WERI-Rb-1 (cell line): ENCODE measurements around the gene RHOF.

Experiments
- DNase-seq: peaks from one replicate; pipeline ENCODE4 v3.0.0-alpha.2; 2020
- H3K27ac ChIP-seq: fragments of 250-450 bp; sonication (Bioruptor Pico); 2 replicates; pipeline ENCODE4 v1.5.1; 2020; ENCODE audit warnings: mild to moderate bottlenecking, moderate library complexity
- H3K27me3 ChIP-seq: fragments of 250-450 bp; sonication (Bioruptor Pico); 2 replicates; pipeline ENCODE4 v1.5.1; 2021; ENCODE audit warnings: mild to moderate bottlenecking, low read depth, moderate library complexity; ENCODE audit not compliant: insufficient read depth, severe bottlenecking
- H3K36me3 ChIP-seq: fragments of 250-450 bp; sonication (Bioruptor Pico); 2 replicates; pipeline ENCODE4 v1.5.1; 2020; ENCODE audit warnings: mild to moderate bottlenecking, moderate library complexity
- H3K4me3 ChIP-seq: 2 replicates; pipeline ENCODE4 v1.5.1; 2011; ENCODE audit warnings: low read depth, mild to moderate bottlenecking, control low read depth, low read length
- H3K9me3 ChIP-seq: fragments of 250-450 bp; sonication (Bioruptor Pico); 2 replicates; pipeline ENCODE4 v1.5.1; 2021; ENCODE audit warnings: mild to moderate bottlenecking, moderate library complexity; ENCODE audit not compliant: severe bottlenecking
- TF ChIP-seq, protein P1 (sequence below): IDR thresholded peaks from 2 replicates; pipeline ENCODE4 v1.5.1; 2011; ENCODE audit warnings: low read depth, mild to moderate bottlenecking, control low read depth, inconsistent platforms, low read length

RHOF gene

DNA sequence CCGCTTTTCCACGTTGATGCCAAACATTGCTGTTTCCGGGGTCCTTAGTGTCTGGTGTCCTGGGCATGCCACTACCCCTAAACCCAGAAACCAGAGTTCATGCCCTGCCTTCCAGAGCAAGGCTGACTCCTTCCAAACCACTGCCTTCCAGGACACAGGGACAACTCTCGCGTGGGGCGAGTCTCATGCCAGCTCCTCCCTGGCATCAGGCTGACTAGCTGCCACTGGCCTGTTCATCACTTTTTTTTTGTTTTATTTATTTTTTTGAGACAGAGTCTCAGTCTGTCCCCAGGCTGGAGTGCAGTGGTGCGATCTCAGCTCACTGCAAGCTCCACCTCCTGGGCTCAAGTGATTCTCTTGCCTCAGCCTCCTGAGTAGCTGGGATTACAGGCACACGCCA is 15.1 kb upstream of the RHOF start:
- DNase-seq: no peak
- Histone ChIP-seq H3K9me3 (no peaks in the 10 kb centered on the region), H3K36me3 (peaks cover 63% of the 10 kb centered on the region), H3K4me3 (no peak overlapping the region), H3K27ac (no peak overlapping the region), H3K27me3 (no peaks in the 10 kb centered on the region)
- TF ChIP-seq, protein P1, sequence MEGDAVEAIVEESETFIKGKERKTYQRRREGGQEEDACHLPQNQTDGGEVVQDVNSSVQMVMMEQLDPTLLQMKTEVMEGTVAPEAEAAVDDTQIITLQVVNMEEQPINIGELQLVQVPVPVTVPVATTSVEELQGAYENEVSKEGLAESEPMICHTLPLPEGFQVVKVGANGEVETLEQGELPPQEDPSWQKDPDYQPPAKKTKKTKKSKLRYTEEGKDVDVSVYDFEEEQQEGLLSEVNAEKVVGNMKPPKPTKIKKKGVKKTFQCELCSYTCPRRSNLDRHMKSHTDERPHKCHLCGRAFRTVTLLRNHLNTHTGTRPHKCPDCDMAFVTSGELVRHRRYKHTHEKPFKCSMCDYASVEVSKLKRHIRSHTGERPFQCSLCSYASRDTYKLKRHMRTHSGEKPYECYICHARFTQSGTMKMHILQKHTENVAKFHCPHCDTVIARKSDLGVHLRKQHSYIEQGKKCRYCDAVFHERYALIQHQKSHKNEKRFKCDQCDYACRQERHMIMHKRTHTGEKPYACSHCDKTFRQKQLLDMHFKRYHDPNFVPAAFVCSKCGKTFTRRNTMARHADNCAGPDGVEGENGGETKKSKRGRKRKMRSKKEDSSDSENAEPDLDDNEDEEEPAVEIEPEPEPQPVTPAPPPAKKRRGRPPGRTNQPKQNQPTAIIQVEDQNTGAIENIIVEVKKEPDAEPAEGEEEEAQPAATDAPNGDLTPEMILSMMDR: no peak

DNA sequence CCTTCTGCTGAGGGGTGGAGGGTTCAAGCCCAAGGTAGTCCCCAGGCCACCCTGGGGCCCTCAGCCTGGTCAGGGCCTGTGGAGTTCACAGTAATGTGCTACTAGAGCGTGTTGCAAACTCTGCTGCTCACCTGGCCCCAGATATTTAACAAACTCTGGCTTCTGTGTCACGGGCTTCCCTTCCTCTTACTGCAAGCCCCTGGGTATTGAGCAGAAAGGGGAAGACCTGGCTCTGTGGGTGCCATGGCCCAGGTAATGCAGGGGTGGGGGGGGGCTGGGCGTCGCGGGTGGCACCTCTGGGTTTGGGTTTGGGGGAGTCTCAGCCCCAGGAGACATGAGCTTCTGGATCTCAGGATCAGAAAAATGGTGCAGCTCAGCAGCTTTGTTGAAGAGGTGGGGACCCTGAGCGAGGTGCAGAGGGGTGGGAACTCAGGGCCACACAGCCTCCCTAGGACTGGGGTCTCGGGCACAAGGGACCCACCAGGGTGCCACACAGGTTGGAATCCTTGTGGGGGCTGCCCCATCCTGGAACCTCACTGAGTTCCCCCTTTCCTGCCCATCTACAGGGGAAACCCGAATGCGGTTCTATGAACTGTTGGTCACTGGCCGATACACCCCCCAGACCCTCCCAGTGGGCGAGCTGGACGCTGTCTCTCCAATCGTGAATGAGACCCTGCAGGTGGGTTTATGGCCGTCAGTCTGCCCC is 14.3 kb upstream of the RHOF start:
- DNase-seq: no peak
- TF ChIP-seq, protein P1: no peak
- Histone ChIP-seq H3K27me3 (no peaks in the 10 kb centered on the region), H3K27ac (no peak overlapping the region), H3K4me3 (no peak overlapping the region), H3K9me3 (no peaks in the 10 kb centered on the region), H3K36me3 (peaks cover 55% of the 10 kb centered on the region)

DNA sequence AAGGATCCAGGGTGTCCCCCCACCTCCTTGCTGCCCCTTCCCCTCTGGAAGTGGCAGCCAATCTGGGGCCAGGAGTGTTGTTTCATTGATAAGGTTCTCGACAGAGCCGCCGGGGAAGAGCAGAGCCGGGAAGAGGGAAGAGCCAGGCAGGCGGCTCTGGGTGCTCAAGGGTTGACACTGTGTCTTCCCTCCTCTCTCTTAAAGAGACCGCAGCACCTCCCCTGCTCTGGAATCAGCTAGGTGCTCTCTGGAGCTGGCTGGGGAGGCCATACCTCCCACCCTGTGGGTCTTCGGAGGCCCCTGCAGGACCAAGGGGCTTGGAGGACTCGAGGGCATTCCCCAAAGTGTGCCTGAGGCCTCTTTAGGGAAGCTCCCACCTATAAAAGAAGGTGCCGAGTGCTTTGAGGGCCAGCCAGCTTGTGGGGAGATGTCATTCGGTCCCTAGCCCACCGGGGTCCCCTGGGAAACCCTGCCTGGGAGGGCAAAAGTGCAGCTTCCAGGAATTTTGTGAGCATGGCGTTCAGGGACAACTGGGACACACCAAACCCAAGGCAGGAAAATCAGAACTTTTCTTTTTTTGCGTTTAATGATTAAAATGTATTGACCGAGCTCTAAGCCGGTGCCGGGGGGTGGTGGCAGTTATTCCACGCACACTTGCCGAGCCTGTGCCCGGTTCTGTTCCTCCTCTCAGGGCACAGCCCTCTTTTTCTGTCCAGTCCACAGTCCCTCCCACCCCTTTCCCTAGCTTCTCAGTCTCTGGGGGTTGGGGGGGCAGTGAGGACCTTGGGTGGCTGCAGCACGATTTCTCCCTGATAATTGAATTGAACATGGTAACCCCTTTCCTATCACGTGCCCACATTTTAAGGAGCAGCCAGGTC is 13.3 kb upstream of the RHOF start:
- TF ChIP-seq, protein P1: no peak
- Histone ChIP-seq H3K27me3 (no peaks in the 10 kb centered on the region), H3K4me3 (no peak overlapping the region), H3K9me3 (no peaks in the 10 kb centered on the region), H3K36me3 (peaks cover 50% of the 10 kb centered on the region), H3K27ac (no peak overlapping the region)
- DNase-seq: no peak

DNA sequence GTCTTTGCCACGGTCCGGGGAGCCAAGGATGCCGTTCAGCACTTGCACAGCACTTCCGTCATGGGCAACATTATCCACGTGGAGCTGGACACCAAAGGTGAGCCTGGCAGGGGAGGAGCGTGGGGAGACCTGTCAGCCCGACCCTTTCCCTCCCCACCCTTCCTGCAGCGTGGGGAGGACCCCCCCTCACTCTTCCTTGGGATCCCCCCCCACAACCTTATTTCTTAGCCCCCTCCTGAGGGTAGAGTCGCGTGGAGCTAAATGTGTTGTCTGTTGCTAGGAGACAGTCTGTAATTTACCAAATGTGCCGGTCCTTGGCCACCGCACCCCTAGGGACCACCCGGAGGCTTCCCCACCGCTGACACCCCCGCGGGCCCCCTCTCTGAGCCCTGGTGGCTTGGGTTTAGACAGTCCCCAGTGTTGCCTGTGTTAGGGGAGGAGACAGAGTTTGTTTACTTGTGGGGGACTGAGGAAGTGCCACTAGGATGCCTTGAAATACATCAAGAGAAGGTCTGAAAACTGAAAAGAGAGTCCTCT is 12.6 kb upstream of the RHOF start:
- no peak overlapping the region for H3K27ac ChIP-seq
- H3K36me3 ChIP-seq: peaks cover 44% of the 10 kb centered on the region
- peak overlapping the region; percentile 84 for H3K4me3 ChIP-seq
- DNase-seq: no peak
- H3K27me3 ChIP-seq: no peaks in the 10 kb centered on the region
- TF ChIP-seq, protein P1: no peak
- no peaks in the 10 kb centered on the region for H3K9me3 ChIP-seq

DNA sequence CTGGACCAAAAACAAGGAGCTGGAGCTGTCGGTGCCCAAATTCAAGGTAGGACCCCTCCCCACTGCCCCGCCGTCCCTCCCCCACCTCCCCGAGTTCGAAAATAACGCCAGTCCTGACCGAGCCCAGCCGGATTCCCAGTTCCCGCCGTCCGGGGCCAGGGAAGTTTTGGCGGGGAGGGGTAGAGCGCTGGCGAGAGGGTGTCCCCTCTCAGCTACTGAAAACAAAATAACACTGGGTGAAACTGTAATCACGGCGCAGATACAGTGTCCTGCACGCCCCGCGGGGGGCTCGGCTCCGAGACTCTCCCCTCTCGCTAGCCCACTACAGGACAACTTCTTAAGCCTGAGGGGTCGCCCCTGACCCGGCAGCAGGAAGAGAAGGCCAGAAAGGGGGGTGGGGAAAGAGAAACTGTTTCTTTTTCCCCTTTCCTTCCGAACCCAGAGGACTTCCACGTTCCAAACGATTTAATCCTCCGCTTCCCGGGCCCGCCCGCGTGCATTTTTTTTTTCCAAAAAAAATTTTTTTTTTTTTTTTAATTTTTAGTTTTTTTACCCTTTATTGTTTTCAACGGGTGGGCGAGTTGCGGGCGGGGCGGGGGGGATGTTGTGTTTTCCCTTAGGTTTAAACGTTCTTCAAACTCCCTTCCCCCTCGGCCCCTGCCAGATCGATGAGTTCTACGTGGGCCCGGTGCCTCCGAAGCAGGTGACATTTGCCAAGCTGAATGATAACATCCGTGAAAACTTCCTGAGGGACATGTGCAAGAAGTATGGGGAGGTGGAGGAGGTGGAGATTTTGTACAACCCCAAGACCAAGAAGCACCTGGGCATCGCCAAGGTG is 11.9 kb upstream of the RHOF start:
- peaks cover 37% of the 10 kb centered on the region for H3K36me3 ChIP-seq
- H3K27me3 ChIP-seq: no peaks in the 10 kb centered on the region
- no peaks in the 10 kb centered on the region for H3K9me3 ChIP-seq
- H3K4me3 ChIP-seq: peak overlapping the region; percentile 84
- H3K27ac ChIP-seq: peak overlapping the region; percentile 83
- TF ChIP-seq, protein P1: no peak
- no peak for DNase-seq
